ENCODE measurements around the gene USP53. TPM values are rescaled to one million over a fixed set of nuclear protein-coding genes. Genes with fewer than 3 reads are reported as not detected.
A peak's percentile ranks its signal among the peaks of the same experiment; 100 is the strongest.

Gene USP53
- total and polyA plus RNA-seq, 9 of the 15 experiments (the other 6 are each of a cell fraction or from before 2014, with no cell fraction given): 2.9 to 9.6 (median 8.3) TPM

DNA sequence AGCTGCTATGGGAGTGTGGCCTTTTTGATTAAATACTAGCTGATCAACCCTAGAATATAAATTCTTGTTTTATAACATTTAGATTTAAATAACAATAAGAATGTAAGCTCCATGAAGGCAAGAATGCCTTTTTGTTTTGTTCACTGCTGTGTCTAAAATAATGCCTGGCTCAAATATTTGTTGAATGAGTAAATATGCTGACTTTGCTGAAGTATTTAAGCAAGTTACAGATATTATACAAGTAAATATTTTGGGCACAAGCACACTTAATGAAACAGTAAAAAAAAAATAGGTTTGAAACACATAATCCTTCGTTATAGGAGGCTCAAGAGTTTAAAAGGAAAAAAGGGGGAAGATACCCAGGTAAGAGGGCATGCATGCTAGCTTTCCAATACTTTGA lies 85.3 kb downstream of the USP53 start:
- H3K36me3 ChIP-seq (ENCODE audit: control insufficient read depth, insufficient read depth, low read length): peaks cover 26% of the 10 kb centered on the region
- no TSS peak for BruUV-seq (replicated peaks)
- peaks cover 5 to 11% of the 10 kb centered on the region in 2 experiments; a peak in 3 of 5 replicates for H3K4me1 ChIP-seq (replicated peaks in 1 of 2; ENCODE audit: control insufficient read depth in 2 of 2, insufficient read depth in 2 of 2, low read length in 2 of 2)
- H3K27me3 ChIP-seq (ENCODE audit: control insufficient read depth in 2 of 2, insufficient read depth in 2 of 2, low read length in 2 of 2): no peaks in the 10 kb centered on the region
- DNase-seq (ENCODE audit: extremely low read depth in 1 of 4, low spot score in 3 of 4) (no peak), ATAC-seq (no peak), FAIRE-seq (no peak)
- intact Hi-C loops (cut with micrococcal nuclease): loop anchor here (10.0 kb wide), 1 partner anchor 403 kb away; no protein-coding TSS in a partner anchor
- CTCF ChIA-PET (ENCODE audit: low intra/inter-chr PET ratio): no interaction called here
- H3K4me2 ChIP-seq (ENCODE audit: insufficient read depth, low read length): no peak overlapping the region
- no peak overlapping the region for H3K9ac ChIP-seq (ENCODE audit: insufficient read depth in 1 of 2, low read depth in 2 of 2, low read length in 2 of 2)
- in situ Hi-C loops (cut with MboI): loop anchor here (10.0 kb wide), 1 partner anchor 253 kb away; no protein-coding TSS in a partner anchor
- WGBS (ENCODE audit: insufficient coverage, low coverage, missing lambda C conversion rate): 100% methylated on average over 1 of the region's 1 CpG
- H3K4me3 ChIP-seq: no peak overlapping the region
- no peaks in the 10 kb centered on the region for H4K20me1 ChIP-seq (replicated peaks; ENCODE audit: control insufficient read depth, insufficient read depth, low read length)
- no peaks in the 10 kb centered on the region for H3K9me3 ChIP-seq (replicated peaks; ENCODE audit: control insufficient read depth, insufficient read depth, low read depth, low read length)
- H3K9me1 ChIP-seq (ENCODE audit: control insufficient read depth, insufficient read depth, low read length): no peaks in the 10 kb centered on the region
- H2AFZ ChIP-seq (ENCODE audit: low read depth, low read length): no peak overlapping the region
- no peak overlapping the region for H3K27ac ChIP-seq (ENCODE audit: extremely low read depth, low read depth, low read length)
- H3K79me2 ChIP-seq (ENCODE audit: control insufficient read depth, insufficient read depth, low read length): peaks cover 26% of the 10 kb centered on the region
- TF ChIP-seq NONO (IDR thresholded peaks at IDR 0.05; ENCODE audit: low read depth in 2 of 2, low read length in 1 of 2) (no peak), ZNF316 (IDR thresholded peaks at IDR 0.05) (peak; percentile 85), C11orf30 (IDR thresholded peaks at IDR 0.05; ENCODE audit: low read depth) (peak; percentile 46; the same call in 1 of the 2 replicates), ZNF583 (CRISPR knock-in tag; IDR thresholded peaks at IDR 0.05) (no peak), MAFK (IDR thresholded peaks at IDR 0.05; ENCODE audit: low read length) (0 out of 2 replicates have a peak, but pooled peaks have one; percentile 3)
- POLR2A ChIA-PET: no interaction called here

DNA sequence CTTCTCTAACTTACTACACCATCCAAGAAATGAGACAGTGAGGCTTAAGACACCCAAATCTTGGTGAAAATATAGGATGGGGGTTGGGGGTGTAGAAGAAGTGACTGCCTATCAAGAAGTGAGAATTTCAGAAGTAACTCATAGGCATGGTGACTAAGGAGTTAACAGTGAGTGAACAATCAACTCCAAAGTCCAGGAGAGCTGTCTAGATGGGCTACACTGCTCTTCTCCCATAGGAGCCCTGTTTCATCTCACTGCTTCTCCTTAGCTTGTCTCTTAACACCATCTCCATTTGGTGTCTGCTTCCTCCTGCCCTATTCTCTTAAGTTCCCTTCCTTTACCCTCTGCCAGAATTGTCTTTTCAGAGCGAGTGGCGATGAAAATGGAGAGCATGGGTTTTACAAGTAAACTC lies 86.8 kb downstream of the USP53 start:
- Histone ChIP-seq H3K36me3 (ENCODE audit: control insufficient read depth, insufficient read depth, low read length) (peaks cover 23% of the 10 kb centered on the region; the same call in 2 of the 3 replicates), H3K27me3 (ENCODE audit: control insufficient read depth in 2 of 2, insufficient read depth in 2 of 2, low read length in 2 of 2) (no peaks in the 10 kb centered on the region), H3K9me3 (replicated peaks; ENCODE audit: control insufficient read depth, insufficient read depth, low read depth, low read length) (no peaks in the 10 kb centered on the region), H3K79me2 (ENCODE audit: control insufficient read depth, insufficient read depth, low read length) (peaks cover 26% of the 10 kb centered on the region), H4K20me1 (replicated peaks; ENCODE audit: control insufficient read depth, insufficient read depth, low read length) (no peaks in the 10 kb centered on the region), H3K4me2 (ENCODE audit: insufficient read depth, low read length) (peak overlapping the region; percentile 87), H3K27ac (ENCODE audit: extremely low read depth, low read depth, low read length) (peak overlapping the region; percentile 80), H3K4me1 (replicated peaks in 1 of 2; ENCODE audit: control insufficient read depth in 2 of 2, insufficient read depth in 2 of 2, low read length in 2 of 2) (peaks cover 5 to 11% of the 10 kb centered on the region in 2 experiments; a peak in 3 of 5 replicates), H2AFZ (ENCODE audit: low read depth, low read length) (peak overlapping the region; percentile 100), H3K9me1 (ENCODE audit: control insufficient read depth, insufficient read depth, low read length) (no peaks in the 10 kb centered on the region), H3K4me3 (peak overlapping the region; percentile 58), H3K9ac (ENCODE audit: insufficient read depth in 1 of 2, low read depth in 2 of 2, low read length in 2 of 2) (peak overlapping the region; percentile 78 to 93)
- peak; percentile 37 for FAIRE-seq
- TF ChIP-seq, protein P1, sequence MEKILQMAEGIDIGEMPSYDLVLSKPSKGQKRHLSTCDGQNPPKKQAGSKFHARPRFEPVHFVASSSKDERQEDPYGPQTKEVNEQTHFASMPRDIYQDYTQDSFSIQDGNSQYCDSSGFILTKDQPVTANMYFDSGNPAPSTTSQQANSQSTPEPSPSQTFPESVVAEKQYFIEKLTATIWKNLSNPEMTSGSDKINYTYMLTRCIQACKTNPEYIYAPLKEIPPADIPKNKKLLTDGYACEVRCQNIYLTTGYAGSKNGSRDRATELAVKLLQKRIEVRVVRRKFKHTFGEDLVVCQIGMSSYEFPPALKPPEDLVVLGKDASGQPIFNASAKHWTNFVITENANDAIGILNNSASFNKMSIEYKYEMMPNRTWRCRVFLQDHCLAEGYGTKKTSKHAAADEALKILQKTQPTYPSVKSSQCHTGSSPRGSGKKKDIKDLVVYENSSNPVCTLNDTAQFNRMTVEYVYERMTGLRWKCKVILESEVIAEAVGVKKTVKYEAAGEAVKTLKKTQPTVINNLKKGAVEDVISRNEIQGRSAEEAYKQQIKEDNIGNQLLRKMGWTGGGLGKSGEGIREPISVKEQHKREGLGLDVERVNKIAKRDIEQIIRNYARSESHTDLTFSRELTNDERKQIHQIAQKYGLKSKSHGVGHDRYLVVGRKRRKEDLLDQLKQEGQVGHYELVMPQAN (IDR thresholded peaks at IDR 0.05; ENCODE audit: borderline replicate concordance): no peak
- 0 out of 2 replicates have a peak, but pooled peaks have one; percentile 33 for TF ChIP-seq TGIF2 (CRISPR knock-in tag; IDR thresholded peaks at IDR 0.05)
- in situ Hi-C loops (cut with MboI): loop anchor here (10.0 kb wide), 1 partner anchor 254 kb away; no protein-coding TSS in a partner anchor
- WGBS (ENCODE audit: insufficient coverage, low coverage, missing lambda C conversion rate): 17% methylated on average over 2 of the region's 2 CpGs
- peak; percentile 35 for ATAC-seq
- ChIA-PET CTCF (ENCODE audit: low intra/inter-chr PET ratio) (no interaction called here), POLR2A (interaction anchor here (0.6 to 2.0 kb wide), 3 partner anchors 87 to 614 kb away, joined by 3 to 13 read pairs (median 4); partner anchors contain the start of genes METTL14 and USP53)
- DNase-seq (ENCODE audit: extremely low read depth in 1 of 4, low spot score in 3 of 4): peak; percentile 10 to 19 (median 15)
- intact Hi-C loops (cut with micrococcal nuclease): loop anchor here (10.0 kb wide), 1 partner anchor 404 kb away; no protein-coding TSS in a partner anchor
- no TSS peak for BruUV-seq (replicated peaks)
